GM18907 (cell line): ENCODE measurements around the gene SKI.
"Not testable (repeated sequence)": the region's sequence is repeated elsewhere in the genome, so short reads cannot be mapped to it uniquely, and the experiment has no call there.

Experiments
- ATAC-seq: cut with Tn5 transposase; IDR thresholded peaks from one replicate; pipeline ENCODE4 v1.9.1; 2021; ENCODE audit warnings: mild to moderate bottlenecking, moderate library complexity; ENCODE audit not compliant: unreplicated experiment

Gene SKI

GRCh38 chr1:2240270-2241156 is 12.4 kb downstream of the SKI start:
- no peak for ATAC-seq

GRCh38 chr1:2241820-2242219 is 13.7 kb downstream of the SKI start:
- ATAC-seq, result no peak

DNA sequence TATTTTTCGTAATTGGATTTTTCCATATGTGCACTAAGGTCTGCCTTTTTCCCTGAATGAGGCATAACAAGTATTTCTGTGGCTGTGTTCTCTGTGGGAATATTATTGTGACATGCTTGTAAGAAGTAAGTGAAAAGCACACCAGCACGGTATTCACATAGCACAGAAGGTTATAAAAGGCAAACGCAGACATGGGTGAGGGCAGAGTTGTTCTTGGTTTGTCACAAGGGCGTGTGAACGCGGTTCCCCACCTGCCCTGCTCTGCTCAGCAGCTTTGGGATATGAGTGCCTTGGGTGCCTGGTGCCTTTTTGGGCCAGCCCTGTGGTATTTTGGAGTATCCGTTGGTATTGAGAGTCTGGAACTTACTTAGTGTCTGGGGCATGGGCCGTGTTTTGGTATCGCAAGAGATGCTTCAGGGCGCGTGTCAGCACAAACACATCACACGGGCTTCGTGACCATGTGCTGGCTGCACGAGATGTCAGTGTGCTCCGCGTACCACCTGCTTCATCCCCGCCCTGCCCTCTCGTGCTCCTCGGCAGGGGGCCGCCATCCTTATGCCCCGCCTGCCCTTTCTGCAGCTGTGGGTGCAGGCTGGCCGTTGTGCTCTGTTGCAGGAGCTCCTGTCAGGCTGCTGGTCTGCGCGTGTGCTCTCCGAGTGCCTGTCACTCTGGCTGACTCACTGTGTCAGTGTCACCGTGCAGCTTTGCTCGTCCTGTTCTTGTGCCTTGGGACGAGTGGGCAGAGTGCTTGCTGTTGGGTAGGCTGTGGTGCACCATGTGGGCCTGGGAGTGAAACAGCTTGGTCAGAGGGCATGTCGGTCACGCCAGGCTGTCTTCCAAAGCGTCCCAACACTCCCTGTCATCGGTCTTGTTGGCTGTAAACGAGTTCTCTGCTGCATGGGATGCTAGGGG is 15.0 kb downstream of the SKI start:
- ATAC-seq, result no peak

DNA sequence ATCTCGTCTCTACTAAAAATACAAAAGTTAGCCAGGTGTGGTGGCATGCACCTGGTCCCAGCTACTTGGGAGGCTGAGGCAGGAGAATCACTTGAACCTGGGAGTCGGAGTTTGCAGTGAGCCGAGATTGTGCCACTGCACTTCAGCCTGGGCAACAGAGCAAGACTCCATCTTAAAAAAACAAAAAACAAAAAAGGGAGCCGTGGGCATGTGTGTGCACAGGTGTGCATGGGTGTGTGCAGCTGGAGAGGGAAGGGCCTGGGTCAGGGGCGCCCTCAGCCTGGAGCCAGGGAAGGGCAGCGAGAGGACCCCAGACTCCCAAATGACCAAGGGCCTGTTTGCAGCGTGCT is 18.9 kb downstream of the SKI start:
- not testable (repeated sequence) for ATAC-seq

DNA sequence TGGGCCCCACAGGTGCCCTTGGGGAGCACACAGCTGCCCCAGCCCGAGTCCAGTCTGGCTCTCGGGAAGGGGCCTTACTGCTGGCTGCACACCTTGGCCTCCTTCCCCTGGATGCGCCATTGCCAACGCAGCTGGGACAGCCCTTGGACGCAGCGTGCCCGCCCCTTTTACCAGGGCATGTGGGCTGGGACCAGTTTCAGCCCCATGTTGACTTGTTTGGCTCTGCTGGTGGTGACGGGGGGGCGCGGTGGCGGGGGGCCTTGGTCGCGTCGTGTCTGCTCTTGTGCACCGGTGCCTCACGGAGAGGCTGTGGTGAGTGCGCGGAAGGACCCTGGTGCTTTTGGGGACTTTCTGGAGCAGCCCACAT is 19.6 kb downstream of the SKI start:
- ATAC-seq, result no peak

GRCh38 chr1:2248127-2248826 is 20.2 kb downstream of the SKI start:
- no peak for ATAC-seq

DNA sequence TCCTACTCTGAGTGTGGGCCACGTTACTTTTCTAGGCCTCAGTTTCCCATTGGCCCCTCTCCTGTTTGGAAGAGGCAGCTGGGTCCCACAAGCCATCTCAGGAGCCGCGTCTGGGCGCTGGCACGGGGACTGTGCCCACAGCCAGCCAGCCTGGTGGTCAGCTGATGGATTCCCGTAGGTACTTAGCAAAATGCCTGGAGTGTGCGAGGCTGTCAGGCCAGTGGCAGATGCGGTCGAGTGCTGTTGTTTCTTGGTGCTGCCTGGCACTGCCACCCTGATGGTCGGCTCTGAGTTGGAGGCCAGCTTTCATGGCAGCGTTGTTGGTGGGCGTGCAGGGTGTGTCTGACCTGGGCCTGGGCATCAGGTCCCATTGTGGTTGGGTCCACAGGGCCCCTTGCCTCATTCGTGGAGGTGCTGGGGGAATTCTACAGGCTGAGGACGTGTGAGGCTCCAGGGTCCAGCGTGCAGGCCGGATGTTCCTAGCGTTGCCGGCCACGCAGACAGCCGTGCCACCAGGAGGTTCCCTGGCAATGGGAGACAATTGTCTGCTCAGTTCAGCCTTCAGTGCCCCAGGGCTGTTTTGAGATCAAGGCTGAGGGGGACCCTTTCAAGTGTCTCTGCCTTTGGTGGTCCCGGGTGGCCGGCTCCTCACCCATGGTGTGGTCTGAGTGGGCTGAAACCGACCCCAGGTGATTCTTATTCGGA is 20.9 kb downstream of the SKI start:
- no peak for ATAC-seq

GRCh38 chr1:2249559-2249906 is 21.4 kb downstream of the SKI start:
- no peak for ATAC-seq

GRCh38 chr1:2250721-2251281 is 22.7 kb downstream of the SKI start:
- no peak for ATAC-seq

DNA sequence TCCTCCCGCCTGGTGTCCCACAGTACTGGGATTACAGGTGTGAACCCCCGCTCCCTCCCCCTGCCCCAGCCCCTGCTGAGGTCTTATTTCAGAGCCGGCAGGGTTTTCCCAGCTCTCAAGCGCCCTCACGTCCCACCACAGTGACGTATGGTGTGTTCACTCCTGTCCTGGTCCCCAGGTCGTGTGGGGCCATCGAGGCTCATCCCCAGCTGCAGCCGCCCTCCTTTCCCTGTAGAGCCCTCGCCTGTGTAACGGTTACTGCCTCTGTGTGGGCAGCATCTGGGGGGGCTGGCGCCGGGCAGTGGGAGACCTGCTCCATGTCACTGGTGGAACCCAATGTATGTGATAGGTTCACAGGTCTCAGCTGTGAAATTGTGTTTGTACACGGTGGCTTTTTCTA is 23.2 kb downstream of the SKI start:
- ATAC-seq, result no peak

- no peak for ATAC-seq
Observed at GRCh38 chr1:2251786-2252185, 23.7 kb downstream of the SKI start.

- no peak for ATAC-seq
Observed at GRCh38 chr1:2252423-2252822, 24.3 kb downstream of the SKI start.

DNA sequence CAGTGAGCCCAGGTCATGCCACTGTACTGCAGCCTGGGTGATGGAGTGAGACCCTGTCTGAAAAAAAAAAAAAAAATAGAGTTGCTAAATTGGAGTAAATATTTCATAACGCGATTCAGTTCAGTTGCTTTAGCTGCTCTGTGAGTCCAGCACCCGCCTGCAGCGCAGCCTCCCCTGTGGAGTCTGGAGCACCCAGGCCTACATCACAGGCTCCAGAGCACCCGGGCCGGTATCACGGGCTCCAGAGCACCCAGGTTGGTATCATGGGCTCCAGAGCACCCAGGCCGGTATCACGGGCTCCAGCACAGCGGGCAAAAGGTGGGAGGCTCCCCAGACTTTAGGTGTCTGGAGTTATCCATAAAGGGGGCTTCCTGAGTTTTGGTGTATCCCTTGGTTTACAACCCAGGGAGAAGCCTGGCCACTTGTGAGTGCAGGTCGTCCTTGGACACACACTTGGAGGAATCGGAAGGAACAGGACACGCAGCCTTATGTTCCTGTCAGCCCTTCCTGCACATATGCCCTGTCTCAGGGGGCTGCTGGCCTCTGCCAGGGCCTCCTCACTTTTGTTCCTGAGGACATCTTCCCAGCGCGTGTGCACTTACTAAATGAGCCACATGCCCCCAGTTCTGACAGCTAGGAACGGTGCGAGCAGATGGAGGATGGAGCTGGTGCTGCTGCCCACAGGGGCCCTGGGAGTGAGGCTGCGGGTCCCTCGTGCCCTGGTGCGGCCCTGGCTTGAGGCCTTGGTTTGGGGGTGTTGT is 25.1 kb downstream of the SKI start:
- ATAC-seq, result no peak

DNA sequence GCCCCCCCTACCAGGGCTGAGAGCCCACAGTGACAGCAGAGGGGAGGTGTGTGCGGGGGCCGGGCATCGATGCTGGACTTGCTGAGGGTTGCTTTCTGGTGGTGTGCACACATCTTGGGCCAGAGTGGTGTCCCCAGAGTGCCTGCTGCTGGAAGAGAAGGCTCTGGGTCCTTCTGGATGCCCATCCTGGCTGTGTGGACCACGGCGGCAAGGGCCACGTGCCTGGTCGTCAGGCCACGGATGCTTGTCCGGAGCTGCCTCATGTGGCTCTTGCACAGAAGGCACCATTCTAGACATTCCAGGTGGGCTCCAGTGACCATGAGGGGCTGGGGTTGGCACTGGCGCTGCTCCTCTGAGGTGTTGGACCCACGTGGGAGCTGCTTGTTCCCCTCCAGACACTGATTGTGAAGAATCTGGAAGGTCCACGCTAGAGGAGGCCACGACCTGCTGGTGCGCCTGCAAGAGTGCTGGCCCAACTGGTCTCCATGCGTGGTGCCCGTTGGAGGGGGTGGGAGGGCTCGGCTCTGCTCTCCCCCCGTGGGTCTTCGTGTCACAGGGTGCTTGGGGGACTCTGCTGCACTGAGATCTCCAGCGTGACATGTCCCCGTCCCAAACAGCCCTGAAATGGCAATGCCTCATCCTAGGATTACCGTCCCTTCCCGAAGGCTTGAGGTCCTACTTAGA is 25.8 kb downstream of the SKI start:
- no peak for ATAC-seq

- ATAC-seq, result no peak
Observed at GRCh38 chr1:2255047-2255419, 26.9 kb downstream of the SKI start.

GRCh38 chr1:2255420-2256369 is 27.6 kb downstream of the SKI start:
- peak; percentile 56 for ATAC-seq

DNA sequence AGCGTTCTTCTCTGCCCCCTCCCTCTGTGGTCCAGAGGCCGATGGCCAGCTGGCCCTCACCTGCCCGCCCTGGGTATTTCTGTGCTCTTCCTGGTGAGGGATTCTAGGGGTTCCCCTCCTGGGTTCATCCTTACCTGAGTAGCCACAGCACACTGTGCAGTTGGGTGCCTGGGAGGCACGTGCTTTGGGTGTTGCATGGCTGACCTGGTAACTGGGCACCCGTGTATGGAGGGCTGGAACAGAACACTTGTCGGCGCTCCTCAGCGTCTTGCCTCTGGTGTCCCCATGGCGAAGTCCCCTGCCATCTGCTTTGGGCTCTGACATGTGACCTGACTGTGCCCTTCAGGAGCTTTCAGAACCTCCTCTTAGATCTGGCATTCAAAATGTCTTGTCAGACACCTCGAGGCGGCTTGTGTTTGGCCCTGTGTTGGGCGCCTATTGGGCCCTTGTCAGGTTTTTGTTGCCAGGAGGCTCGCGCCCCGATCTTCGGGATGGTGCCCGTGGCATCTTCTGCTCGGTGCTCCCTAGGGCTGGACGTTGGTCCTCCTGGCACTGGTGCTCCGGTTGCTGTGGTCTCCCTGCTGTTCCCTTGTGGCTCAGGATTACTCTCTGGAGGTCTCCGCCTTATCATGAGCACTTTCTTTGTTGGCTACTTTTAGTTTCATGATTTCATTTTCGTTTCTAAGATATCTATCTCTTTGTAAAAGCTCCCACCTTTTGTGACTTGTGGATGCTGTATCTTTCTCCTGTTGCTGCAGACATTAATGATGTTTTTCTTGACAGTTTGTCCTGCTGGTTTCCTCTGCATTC is 28.5 kb downstream of the SKI start:
- ATAC-seq, result peak; percentile 18
